IPS-18c (cell line): ENCODE measurements around the gene CCDC71L.

Source experiments
- H3K4me3 ChIP-seq: 2 replicates; pipeline ENCODE4 v1.7.0; 2013; ENCODE audit warnings: low read depth, mild to moderate bottlenecking, low read length, moderate library complexity; ENCODE audit not compliant: insufficient read depth
- H3K9me3 ChIP-seq: one replicate; pipeline ENCODE4 v1.6.1; 2013; ENCODE audit warnings: mild to moderate bottlenecking, low read length, moderate library complexity; ENCODE audit not compliant: control insufficient read depth, insufficient read depth

Gene CCDC71L

DNA sequence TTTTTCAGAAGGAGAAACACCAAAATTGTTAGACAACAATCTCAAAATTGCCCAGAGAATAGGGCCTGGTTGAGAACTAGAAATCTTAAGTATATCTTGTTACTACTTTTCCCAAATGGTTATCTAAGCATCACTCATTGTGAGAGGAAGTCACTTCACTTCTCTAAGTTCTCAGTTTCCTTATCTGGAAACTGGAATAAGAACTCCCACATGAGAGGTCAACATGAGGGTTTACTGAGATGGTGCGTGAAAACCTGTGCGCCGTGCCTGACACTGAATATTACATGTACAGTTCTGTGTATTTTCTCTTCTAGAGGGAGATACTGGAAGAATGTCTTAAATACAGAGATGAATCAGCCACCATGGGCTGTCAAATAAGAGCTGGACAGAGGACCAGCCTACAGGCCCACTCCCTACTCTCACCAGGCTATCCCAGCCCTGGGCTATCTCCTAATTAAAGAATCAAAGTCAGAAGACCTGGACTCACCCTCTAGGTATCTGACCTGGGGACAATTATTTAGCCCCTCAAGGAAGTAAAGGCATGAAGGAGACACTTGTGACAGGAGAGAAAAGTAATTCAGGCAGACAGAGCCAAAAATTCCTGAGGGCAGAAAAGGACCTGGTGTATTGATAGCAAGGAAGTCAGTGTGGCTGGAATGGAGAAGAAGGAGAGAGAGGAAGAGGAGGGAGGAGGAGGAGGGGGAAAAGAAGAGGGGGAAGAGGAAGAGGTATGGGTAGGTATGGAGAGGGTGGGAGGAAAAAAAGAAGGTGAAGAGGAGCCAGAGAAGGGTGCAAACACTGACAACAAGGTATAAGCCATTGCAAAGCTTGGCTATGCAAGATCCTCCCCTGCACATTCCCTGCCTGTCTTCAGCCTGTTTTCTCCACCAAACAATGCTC lies 44.9 kb downstream of the CCDC71L start:
- no peaks in the 10 kb centered on the region for H3K9me3 ChIP-seq
- H3K4me3 ChIP-seq = no peak overlapping the region

GRCh38 chr7:106614751-106615150 lies 46.2 kb downstream of the CCDC71L start:
- H3K9me3 ChIP-seq = no peaks in the 10 kb centered on the region
- H3K4me3 ChIP-seq = no peak overlapping the region

DNA sequence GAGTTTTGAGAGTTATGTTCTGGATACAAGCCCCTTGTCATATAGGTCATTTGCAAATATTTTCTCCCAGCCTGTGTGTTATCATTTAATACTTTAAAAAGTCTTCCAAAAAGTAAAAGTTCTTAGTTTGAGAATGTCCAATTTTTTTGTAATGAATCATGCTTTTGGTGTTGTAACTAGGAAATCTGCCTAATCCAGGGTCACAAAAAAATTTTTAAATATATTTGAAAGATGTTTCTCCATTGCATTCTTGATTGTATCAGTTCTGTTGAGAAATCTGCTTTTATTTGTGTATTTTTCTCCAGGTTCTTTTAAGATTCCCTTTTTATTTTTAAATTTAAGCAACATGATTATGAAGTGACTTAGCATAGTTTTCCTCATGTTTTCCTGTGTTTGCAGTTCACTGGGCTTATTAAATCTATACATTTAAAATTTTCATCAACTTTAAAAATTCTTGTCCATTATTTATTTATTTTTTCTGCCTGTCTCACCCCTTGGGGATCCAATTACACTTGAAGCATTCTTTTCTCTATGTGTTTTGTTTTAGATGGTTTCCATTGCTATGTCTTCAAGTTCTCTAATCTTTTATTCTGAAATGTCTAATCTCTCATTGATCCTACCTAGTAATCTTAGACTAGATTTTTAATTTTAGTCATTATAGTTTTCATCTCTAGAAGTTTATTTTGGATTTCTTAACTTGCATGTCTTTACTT lies 47.0 kb downstream of the CCDC71L start:
- Histone ChIP-seq H3K4me3 (no peak overlapping the region), H3K9me3 (no peaks in the 10 kb centered on the region)

GRCh38 chr7:106613279-106613678 lies 47.7 kb downstream of the CCDC71L start:
- Histone ChIP-seq H3K4me3 (no peak overlapping the region), H3K9me3 (no peaks in the 10 kb centered on the region)

- no peaks in the 10 kb centered on the region for H3K9me3 ChIP-seq
These were observed 48.5 kb downstream of the CCDC71L start for GRCh38 chr7:106612432-106612831.

GRCh38 chr7:106611911-106612310 lies 49.0 kb downstream of the CCDC71L start:
- Histone ChIP-seq H3K9me3 (no peaks in the 10 kb centered on the region), H3K4me3 (no peak overlapping the region)

More at GRCh38 chr7:106612432-106612831, 48.5 kb downstream of the CCDC71L start:
- H3K4me3 ChIP-seq = no peak overlapping the region

DNA sequence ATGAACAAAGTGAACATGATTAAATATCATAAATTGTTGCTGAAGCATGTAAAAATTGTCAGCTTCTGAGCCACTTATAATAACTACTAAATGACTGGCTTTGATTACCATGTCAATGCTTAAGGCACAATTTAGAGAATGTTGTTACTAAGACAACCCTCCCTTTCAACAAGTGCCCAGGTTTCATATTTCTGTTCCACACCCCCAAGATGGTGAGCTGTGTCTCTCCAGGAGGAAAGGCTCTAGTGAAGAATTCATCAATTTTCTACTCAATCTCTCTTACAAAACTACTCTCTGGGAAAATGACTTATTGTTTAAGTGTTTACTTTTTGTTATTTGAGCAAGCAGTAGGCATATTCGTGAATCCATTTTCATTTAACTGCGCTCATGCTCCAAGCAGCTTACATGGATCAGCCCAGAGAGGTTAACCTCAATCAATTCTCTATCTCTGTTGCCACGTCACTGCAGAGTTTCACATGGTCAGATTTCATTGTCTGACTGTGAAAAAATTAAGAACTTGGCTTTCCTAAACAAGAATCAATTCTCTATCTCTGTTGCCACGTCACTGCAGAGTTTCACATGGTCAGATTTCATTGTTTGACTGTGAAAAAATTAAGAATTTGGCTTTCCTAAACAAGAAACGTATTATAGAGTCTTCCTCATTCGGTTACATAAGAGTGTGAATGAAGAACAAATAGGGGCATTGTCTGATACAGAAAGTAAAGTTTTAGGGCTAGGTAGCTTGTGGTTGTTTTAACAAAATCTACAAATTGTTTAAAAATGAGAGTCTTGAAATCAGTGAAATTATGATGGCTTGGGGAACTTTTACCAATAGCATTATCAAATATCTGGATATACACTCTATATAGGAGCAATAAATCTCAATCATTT lies 49.7 kb downstream of the CCDC71L start:
- Histone ChIP-seq H3K4me3 (no peak overlapping the region), H3K9me3 (no peaks in the 10 kb centered on the region)

DNA sequence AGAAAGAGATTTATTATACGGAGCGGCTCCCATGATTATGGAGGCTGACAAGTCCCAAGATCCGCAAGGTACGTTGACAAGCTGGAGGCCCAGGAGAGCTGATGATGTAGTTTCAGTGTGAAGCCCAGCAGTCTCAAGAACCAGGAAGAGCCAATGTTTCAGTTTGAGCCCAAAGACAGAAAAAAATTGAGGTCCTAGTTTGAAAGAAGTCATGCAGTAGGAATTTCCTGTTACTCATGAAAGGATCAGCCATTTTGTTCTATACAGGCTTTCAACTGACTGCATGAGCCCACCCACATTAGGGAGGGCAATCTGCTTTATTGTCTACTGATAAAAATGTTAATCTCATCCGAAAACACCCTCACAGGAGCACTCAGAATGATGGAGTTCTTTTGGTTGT lies 51.5 kb downstream of the CCDC71L start:
- Histone ChIP-seq H3K4me3 (no peak overlapping the region), H3K9me3 (no peaks in the 10 kb centered on the region)

- Histone ChIP-seq H3K9me3 (no peaks in the 10 kb centered on the region), H3K4me3 (no peak overlapping the region)
These were observed 52.3 kb downstream of the CCDC71L start for GRCh38 chr7:106608661-106609060.
